ENCODE measurements around the gene IFIT3.
A peak's percentile ranks its signal among the peaks of the same experiment; 100 is the strongest.
"Not testable (repeated sequence)": the region's sequence is repeated elsewhere in the genome, so short reads cannot be mapped to it uniquely, and the experiment has no call there.

IFIT3 gene

DNA sequence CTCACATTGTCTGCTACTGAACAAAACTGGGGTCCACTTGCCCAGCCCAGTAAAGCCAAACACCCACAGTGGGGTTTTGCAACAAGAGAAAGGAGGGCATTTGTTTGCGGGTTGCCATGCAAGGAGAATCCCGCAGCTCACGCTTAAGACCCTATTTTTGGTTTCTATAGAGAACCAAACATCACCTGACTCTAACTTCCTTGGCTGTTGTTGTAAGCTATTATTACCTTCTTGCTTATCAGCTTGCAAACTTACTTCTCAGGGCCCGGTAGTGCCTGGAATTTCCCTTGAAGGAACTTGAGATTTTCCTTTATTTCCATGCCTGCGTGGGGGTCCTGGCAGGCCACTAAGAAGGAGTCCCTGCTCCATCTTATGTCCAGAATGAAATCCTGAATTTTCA is 20.7 kb downstream of the IFIT3 start:
- Mint-ChIP-seq H3K27ac (no peak overlapping the region), H3K4me1 (ENCODE audit: low read depth) (peaks cover 19% of the 10 kb centered on the region), H3K4me3 (no peak overlapping the region), H3K9me3 (no peaks in the 10 kb centered on the region), H3K36me3 (ENCODE audit: low read depth) (no peaks in the 10 kb centered on the region), H3K27me3 (ENCODE audit: low read depth) (peaks cover 83% of the 10 kb centered on the region)
- no peak for DNase-seq (ENCODE audit: low spot score)

DNA sequence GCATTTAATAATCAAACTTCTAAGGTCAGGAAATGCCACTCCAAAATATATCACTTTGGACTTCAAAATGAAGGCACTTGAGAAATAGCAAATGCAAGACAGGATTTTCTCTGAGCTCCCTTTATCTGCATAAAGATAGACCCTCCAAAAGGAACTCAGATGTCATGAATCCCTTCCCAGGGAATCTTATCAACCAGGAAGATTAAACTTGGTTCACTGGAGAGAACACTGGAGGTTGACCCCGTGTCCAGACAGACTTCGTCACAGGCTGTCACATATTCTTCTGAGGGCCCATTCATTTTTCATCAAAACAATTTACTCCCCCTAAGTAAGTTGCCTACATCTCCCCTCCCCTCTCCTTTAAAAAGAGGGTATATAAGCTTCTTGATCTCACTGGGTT is 21.2 kb downstream of the IFIT3 start:
- H3K4me1 Mint-ChIP-seq (ENCODE audit: low read depth) = peaks cover 19% of the 10 kb centered on the region
- no peak for DNase-seq (ENCODE audit: low spot score)
- no peak overlapping the region for H3K4me3 Mint-ChIP-seq
- no peak overlapping the region for H3K27ac Mint-ChIP-seq
- H3K9me3 Mint-ChIP-seq = no peaks in the 10 kb centered on the region
- peaks cover 81% of the 10 kb centered on the region for H3K27me3 Mint-ChIP-seq (ENCODE audit: low read depth)
- no peaks in the 10 kb centered on the region for H3K36me3 Mint-ChIP-seq (ENCODE audit: low read depth)

- H3K27me3 Mint-ChIP-seq (ENCODE audit: low read depth) = peaks cover 80% of the 10 kb centered on the region
- not testable (repeated sequence) for H3K36me3 Mint-ChIP-seq (ENCODE audit: low read depth); H3K27ac Mint-ChIP-seq; H3K9me3 Mint-ChIP-seq; DNase-seq (ENCODE audit: low spot score)
- H3K4me1 Mint-ChIP-seq (ENCODE audit: low read depth) = peaks cover 19% of the 10 kb centered on the region
- H3K4me3 Mint-ChIP-seq = peak overlapping the region; percentile 5
Observed at GRCh38 chr10:89350631-89351315, 23.0 kb downstream of the IFIT3 start.

DNA sequence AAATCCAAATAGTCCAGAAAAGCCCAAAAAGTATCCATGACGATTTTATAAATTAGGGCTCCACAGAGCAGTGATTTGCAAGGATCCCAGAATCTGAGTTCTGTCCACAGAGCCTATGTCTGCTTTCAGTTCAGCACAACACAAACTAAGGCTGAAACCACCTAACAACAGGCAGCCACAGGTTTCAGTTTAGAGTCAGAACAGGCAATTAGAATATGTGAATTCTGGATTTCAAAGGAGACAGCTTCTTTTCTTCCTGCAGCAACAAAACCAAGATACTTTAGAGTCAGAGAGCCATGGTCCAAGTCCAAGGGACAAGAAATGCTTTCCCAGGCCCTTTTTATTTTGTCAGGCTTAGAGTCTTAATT is 23.6 kb downstream of the IFIT3 start:
- Mint-ChIP-seq H3K4me1 (ENCODE audit: low read depth) (peaks cover 19% of the 10 kb centered on the region), H3K9me3 (no peaks in the 10 kb centered on the region), H3K27me3 (ENCODE audit: low read depth) (peaks cover 77% of the 10 kb centered on the region), H3K36me3 (ENCODE audit: low read depth) (no peaks in the 10 kb centered on the region), H3K27ac (no peak overlapping the region), H3K4me3 (no peak overlapping the region)
- DNase-seq (ENCODE audit: low spot score) = no peak

- H3K9me3 Mint-ChIP-seq = no peaks in the 10 kb centered on the region
- DNase-seq (ENCODE audit: low spot score) = no peak
- H3K4me3 Mint-ChIP-seq = no peak overlapping the region
- H3K4me1 Mint-ChIP-seq (ENCODE audit: low read depth) = peaks cover 19% of the 10 kb centered on the region
- no peak overlapping the region for H3K27ac Mint-ChIP-seq
- no peaks in the 10 kb centered on the region for H3K36me3 Mint-ChIP-seq (ENCODE audit: low read depth)
- H3K27me3 Mint-ChIP-seq (ENCODE audit: low read depth) = peaks cover 76% of the 10 kb centered on the region
Observed at GRCh38 chr10:89351780-89352597, 24.2 kb downstream of the IFIT3 start.

GRCh38 chr10:89352802-89353201 is 25.0 kb downstream of the IFIT3 start:
- Mint-ChIP-seq H3K36me3 (ENCODE audit: low read depth) (no peaks in the 10 kb centered on the region), H3K4me3 (no peak overlapping the region), H3K27ac (no peak overlapping the region), H3K9me3 (no peaks in the 10 kb centered on the region), H3K4me1 (ENCODE audit: low read depth) (peaks cover 19% of the 10 kb centered on the region), H3K27me3 (ENCODE audit: low read depth) (peaks cover 73% of the 10 kb centered on the region)
- no peak for DNase-seq (ENCODE audit: low spot score)

GRCh38 chr10:89355394-89355931 is 27.7 kb downstream of the IFIT3 start:
- DNase-seq (ENCODE audit: low spot score) = no peak
- Mint-ChIP-seq H3K9me3 (no peaks in the 10 kb centered on the region), H3K27ac (no peak overlapping the region), H3K4me1 (ENCODE audit: low read depth) (peaks cover 18% of the 10 kb centered on the region), H3K4me3 (no peak overlapping the region), H3K27me3 (ENCODE audit: low read depth) (peaks cover 62% of the 10 kb centered on the region), H3K36me3 (ENCODE audit: low read depth) (no peaks in the 10 kb centered on the region)

DNA sequence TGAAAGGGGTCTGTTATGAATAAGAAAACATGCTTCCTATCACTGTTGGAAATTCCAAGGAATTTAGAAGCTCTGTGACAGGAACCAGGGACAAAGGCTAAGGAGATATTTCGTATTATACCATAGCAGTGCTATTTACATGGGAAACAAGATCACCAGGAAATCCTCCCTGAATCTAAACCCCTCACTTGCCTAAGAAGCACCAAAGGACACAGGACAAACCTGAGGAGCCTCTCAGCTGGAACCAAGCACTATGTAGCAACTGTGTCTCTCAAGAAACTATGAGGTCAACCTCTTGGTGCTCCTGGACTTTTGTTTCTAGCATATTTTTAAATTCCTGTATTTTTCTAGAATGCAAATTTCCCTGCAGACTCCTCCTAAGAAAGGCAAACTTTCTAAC is 29.3 kb downstream of the IFIT3 start:
- Mint-ChIP-seq H3K4me3 (no peak overlapping the region), H3K27me3 (ENCODE audit: low read depth) (peaks cover 57% of the 10 kb centered on the region), H3K36me3 (ENCODE audit: low read depth) (no peaks in the 10 kb centered on the region), H3K4me1 (ENCODE audit: low read depth) (peaks cover 3% of the 10 kb centered on the region), H3K27ac (no peak overlapping the region), H3K9me3 (no peaks in the 10 kb centered on the region)
- no peak for DNase-seq (ENCODE audit: low spot score)

DNA sequence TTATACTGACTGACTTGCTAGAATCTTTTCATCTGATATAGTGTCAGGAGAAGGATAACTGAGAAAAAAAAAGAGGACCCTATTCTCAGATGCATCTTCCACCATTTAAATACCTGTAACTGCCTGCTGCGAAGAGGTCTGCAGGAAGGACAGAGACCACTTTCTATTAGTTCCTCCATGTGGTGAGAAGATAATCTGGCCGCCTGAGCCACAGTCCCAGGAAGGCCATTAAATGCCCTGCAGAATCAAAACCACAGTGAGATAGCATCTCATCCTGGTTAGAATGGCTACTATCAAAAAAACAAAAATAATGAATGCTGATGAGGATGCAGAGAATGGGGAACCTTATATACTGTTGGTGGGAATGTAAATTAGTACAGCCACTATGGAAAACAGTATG is 30.2 kb downstream of the IFIT3 start:
- no peak overlapping the region for H3K27ac Mint-ChIP-seq
- no peaks in the 10 kb centered on the region for H3K36me3 Mint-ChIP-seq (ENCODE audit: low read depth)
- DNase-seq (ENCODE audit: low spot score) = no peak
- H3K9me3 Mint-ChIP-seq = no peaks in the 10 kb centered on the region
- no peak overlapping the region for H3K4me3 Mint-ChIP-seq
- H3K27me3 Mint-ChIP-seq (ENCODE audit: low read depth) = peaks cover 48% of the 10 kb centered on the region
- H3K4me1 Mint-ChIP-seq (ENCODE audit: low read depth) = no peaks in the 10 kb centered on the region

- no peak for DNase-seq (ENCODE audit: low spot score)
- Mint-ChIP-seq H3K4me1 (ENCODE audit: low read depth) (peaks cover 8% of the 10 kb centered on the region), H3K27ac (no peak overlapping the region), H3K9me3 (no peaks in the 10 kb centered on the region), H3K4me3 (no peak overlapping the region), H3K27me3 (ENCODE audit: low read depth) (peaks cover 39% of the 10 kb centered on the region), H3K36me3 (ENCODE audit: low read depth) (no peaks in the 10 kb centered on the region)
Observed at GRCh38 chr10:89360157-89360556, 32.4 kb downstream of the IFIT3 start.

DNA sequence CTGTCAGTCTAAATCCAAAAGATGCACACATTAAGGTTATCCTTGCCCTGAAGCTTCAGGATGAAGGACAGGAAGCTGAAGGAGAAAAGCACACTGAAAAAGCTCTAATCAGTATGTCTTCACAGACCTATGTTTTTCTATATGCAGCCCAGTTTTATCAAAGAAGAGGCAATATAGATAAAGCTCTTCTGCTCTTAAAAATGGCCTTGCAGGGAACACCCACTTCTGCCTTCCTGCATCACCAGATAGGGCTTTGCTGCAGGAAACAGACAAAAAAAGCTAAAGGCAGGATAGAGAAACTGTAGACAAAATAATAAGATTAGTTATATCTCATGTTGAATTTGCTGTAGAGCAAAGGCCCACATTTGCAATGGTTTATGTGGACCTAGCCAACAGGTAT is 35.1 kb downstream of the IFIT3 start:
- no peak for DNase-seq (ENCODE audit: low spot score)
- no peak overlapping the region for H3K27ac Mint-ChIP-seq
- peaks cover 27% of the 10 kb centered on the region for H3K27me3 Mint-ChIP-seq (ENCODE audit: low read depth)
- H3K4me3 Mint-ChIP-seq = no peak overlapping the region
- no peaks in the 10 kb centered on the region for H3K9me3 Mint-ChIP-seq
- H3K36me3 Mint-ChIP-seq (ENCODE audit: low read depth) = no peaks in the 10 kb centered on the region
- peaks cover 11% of the 10 kb centered on the region for H3K4me1 Mint-ChIP-seq (ENCODE audit: low read depth)

GRCh38 chr10:89363729-89364442 is 36.1 kb downstream of the IFIT3 start:
- H3K27ac Mint-ChIP-seq = no peak overlapping the region
- no peak for DNase-seq (ENCODE audit: low spot score)
- H3K4me3 Mint-ChIP-seq = no peak overlapping the region
- H3K36me3 Mint-ChIP-seq (ENCODE audit: low read depth) = no peaks in the 10 kb centered on the region
- peaks cover 11% of the 10 kb centered on the region for H3K4me1 Mint-ChIP-seq (ENCODE audit: low read depth)
- H3K27me3 Mint-ChIP-seq (ENCODE audit: low read depth) = peaks cover 22% of the 10 kb centered on the region
- H3K9me3 Mint-ChIP-seq = no peaks in the 10 kb centered on the region

- no peaks in the 10 kb centered on the region for H3K36me3 Mint-ChIP-seq (ENCODE audit: low read depth)
- no peak for DNase-seq (ENCODE audit: low spot score)
- no peak overlapping the region for H3K27ac Mint-ChIP-seq
- H3K4me3 Mint-ChIP-seq = no peak overlapping the region
- peaks cover 11% of the 10 kb centered on the region for H3K4me1 Mint-ChIP-seq (ENCODE audit: low read depth)
- no peaks in the 10 kb centered on the region for H3K9me3 Mint-ChIP-seq
- peaks cover 23% of the 10 kb centered on the region for H3K27me3 Mint-ChIP-seq (ENCODE audit: low read depth)
Observed at GRCh38 chr10:89364531-89364930, 36.7 kb downstream of the IFIT3 start.

DNA sequence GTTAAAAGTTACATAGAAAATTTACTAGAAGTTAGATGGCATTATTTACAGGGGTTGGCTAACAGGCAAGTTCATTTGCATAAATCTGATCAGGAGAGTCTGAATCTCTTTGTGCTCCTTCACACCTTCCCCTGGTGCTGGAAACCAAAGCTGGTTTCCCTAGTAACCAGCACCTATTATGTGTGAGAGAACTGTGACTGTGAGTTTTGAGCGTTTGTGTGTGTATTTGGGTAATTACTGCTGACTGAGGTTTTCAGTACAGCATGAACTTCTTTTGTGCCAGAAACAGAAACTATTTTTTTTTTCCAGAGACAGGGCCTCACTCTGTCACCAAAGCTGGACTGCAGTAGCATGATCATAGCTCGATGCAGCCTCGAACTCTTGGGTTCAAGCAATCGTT is 39.7 kb downstream of the IFIT3 start:
- no peak overlapping the region for H3K4me3 Mint-ChIP-seq
- H3K9me3 Mint-ChIP-seq = no peaks in the 10 kb centered on the region
- H3K27me3 Mint-ChIP-seq (ENCODE audit: low read depth) = peaks cover 24% of the 10 kb centered on the region
- no peak for DNase-seq (ENCODE audit: low spot score)
- H3K4me1 Mint-ChIP-seq (ENCODE audit: low read depth) = peaks cover 11% of the 10 kb centered on the region
- H3K27ac Mint-ChIP-seq = no peak overlapping the region
- no peaks in the 10 kb centered on the region for H3K36me3 Mint-ChIP-seq (ENCODE audit: low read depth)

All from T-helper 2 cell treated with Interferon-gamma antibody and Interleukin-4, amounts not matched to agents 5 μg/mL and 100 μg/mL, for 36 hours (primary cell).